Measurements from ENCODE around the gene TMEM233. TPM values are rescaled to one million over a fixed set of nuclear protein-coding genes. Genes with fewer than 3 reads are reported as not detected.

Gene TMEM233
- polyA plus RNA-seq, 2 of the 4 experiments (the other 2 are of a cell fraction) = not detected

GRCh38 chr12:119667577-119668323 is 74.2 kb downstream of the TMEM233 start, which contains the start of gene PRKAB1 (continued):
- TF ChIP-seq REST (IDR thresholded peaks at IDR 0.05) = peak; percentile 27; the same call in 1 of the 2 replicates
- no peak for TF ChIP-seq CHD4 (IDR thresholded peaks at IDR 0.05; ENCODE audit: borderline replicate concordance)
- TF ChIP-seq FOXS1 (CRISPR knock-in tag; IDR thresholded peaks at IDR 0.05) = no peak
- TF ChIP-seq TP53 (CRISPR knock-in tag; IDR thresholded peaks at IDR 0.05) = 0 out of 2 replicates have a peak, but pooled peaks have one; percentile 18
- TF ChIP-seq CBX2 (IDR thresholded peaks at IDR 0.05; ENCODE audit: borderline replicate concordance, low read depth) = no peak
- TF ChIP-seq SREBF2 (IDR thresholded peaks at IDR 0.05) = 0 out of 2 replicates have a peak, but pooled peaks have one; percentile 14
- TF ChIP-seq BHLHE40 (IDR thresholded peaks at IDR 0.05; ENCODE audit: low read depth, low read length) = no peak
- peak; percentile 68; the same call in 1 of the 2 replicates for TF ChIP-seq HMGXB4 (CRISPR knock-in tag; IDR thresholded peaks at IDR 0.05; ENCODE audit: borderline replicate concordance)
- no peak for TF ChIP-seq EP300 (IDR thresholded peaks at IDR 0.05)
- TF ChIP-seq ZNF302 (CRISPR knock-in tag; IDR thresholded peaks at IDR 0.05) = no peak
- peak; percentile 23 for TF ChIP-seq CHD2 (IDR thresholded peaks at IDR 0.05; ENCODE audit: low read length, partially characterized antibody)
- TF ChIP-seq BCL3 (IDR thresholded peaks at IDR 0.05) = 0 out of 3 replicates have a peak, but pooled peaks have one; percentile 72
- TF ChIP-seq MAZ (IDR thresholded peaks at IDR 0.05; ENCODE audit: borderline replicate concordance, low read depth, low read length) = no peak
- no peak for TF ChIP-seq FOSL2 (IDR thresholded peaks at IDR 0.05)
- no peak for TF ChIP-seq FOSL2 (CRISPR knock-in tag; IDR thresholded peaks at IDR 0.05)
- peak; percentile 55 for TF ChIP-seq MAFK (IDR thresholded peaks at IDR 0.05; ENCODE audit: partially characterized antibody)
- peak; percentile 34; the same call in 1 of the 2 replicates for TF ChIP-seq PBX3 (IDR thresholded peaks at IDR 0.05)
- no peak for TF ChIP-seq HDAC2 (IDR thresholded peaks at IDR 0.05)
- no peak for TF ChIP-seq HOXB13 (CRISPR knock-in tag; IDR thresholded peaks at IDR 0.05; ENCODE audit: low read depth)
- TF ChIP-seq EHMT2 (IDR thresholded peaks at IDR 0.05; ENCODE audit: low read depth) = no peak
- TF ChIP-seq JUN (IDR thresholded peaks at IDR 0.05) = peak in 1 of 2 experiments; percentile 88; a peak in 3 of 5 replicates
- TF ChIP-seq ATOH8 (CRISPR knock-in tag; IDR thresholded peaks at IDR 0.05; ENCODE audit: low read depth) = no peak
- no peak for TF ChIP-seq POLR2AphosphoS2 (conservative IDR thresholded peaks at IDR 0.05; ENCODE audit: low read length)
- TF ChIP-seq CTCF (IDR thresholded peaks at IDR 0.05) = peak; percentile 95
- TF ChIP-seq RFX5 (IDR thresholded peaks at IDR 0.05) = no peak
- peak; percentile 42 to 59; a peak in 4 of 5 replicates for TF ChIP-seq RAD21 (conservative IDR thresholded peaks at IDR 0.05 in 1 of 2, IDR thresholded peaks at IDR 0.05 in 1 of 2)
- TF ChIP-seq CEBPB (IDR thresholded peaks at IDR 0.05) = peak in 1 of 2 experiments; percentile 17; a peak in 1 of 4 replicates
- TF ChIP-seq ELK1 (IDR thresholded peaks at IDR 0.05; ENCODE audit: low read depth, low read length) = no peak
- peak; percentile 86 for TF ChIP-seq POLR2A (IDR thresholded peaks at IDR 0.05; ENCODE audit: low read length)
- no peak for TF ChIP-seq ZSCAN20 (CRISPR knock-in tag; IDR thresholded peaks at IDR 0.05)

Data from A549 (cell line).